Measurements from ENCODE around the gene FAM89A.

DNA sequence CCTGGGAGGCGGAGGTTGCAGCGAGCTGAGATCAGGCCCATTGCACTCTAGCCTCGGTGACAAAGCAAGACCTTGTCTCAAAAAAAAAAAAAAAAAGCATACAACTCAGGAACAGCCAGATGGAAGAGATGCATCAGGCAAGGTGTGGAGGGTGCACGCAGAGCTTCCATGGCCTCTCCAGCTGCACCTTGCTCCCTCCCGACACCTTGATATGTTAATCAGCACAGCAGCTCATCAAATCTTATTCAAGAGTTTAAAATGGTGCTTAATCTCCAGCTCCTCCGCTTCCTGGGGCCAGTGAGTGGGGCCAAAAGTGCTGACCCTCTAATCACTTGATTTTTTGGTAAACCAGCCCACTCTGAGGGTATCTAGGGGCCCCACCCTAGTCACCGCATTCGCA is 29.3 kb upstream of the FAM89A start:
- TF ChIP-seq, protein P1, sequence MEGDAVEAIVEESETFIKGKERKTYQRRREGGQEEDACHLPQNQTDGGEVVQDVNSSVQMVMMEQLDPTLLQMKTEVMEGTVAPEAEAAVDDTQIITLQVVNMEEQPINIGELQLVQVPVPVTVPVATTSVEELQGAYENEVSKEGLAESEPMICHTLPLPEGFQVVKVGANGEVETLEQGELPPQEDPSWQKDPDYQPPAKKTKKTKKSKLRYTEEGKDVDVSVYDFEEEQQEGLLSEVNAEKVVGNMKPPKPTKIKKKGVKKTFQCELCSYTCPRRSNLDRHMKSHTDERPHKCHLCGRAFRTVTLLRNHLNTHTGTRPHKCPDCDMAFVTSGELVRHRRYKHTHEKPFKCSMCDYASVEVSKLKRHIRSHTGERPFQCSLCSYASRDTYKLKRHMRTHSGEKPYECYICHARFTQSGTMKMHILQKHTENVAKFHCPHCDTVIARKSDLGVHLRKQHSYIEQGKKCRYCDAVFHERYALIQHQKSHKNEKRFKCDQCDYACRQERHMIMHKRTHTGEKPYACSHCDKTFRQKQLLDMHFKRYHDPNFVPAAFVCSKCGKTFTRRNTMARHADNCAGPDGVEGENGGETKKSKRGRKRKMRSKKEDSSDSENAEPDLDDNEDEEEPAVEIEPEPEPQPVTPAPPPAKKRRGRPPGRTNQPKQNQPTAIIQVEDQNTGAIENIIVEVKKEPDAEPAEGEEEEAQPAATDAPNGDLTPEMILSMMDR (optimal IDR thresholded peaks at IDR 0.05 in 1 of 3, IDR thresholded peaks at IDR 0.05 in 1 of 3, conservative IDR thresholded peaks at IDR 0.05 in 1 of 3; ENCODE audit: extremely low read depth in 1 of 3, insufficient read depth in 2 of 3, low read length in 3 of 3): no peak
- no peak for TF ChIP-seq EZH2 (IDR thresholded peaks at IDR 0.05; ENCODE audit: low read length)

All from keratinocyte (primary cell).